ENCODE results near the gene RALGPS1.

GRCh38 chr9:127078336-127078735 lies 163.8 kb downstream of the RALGPS1 start:
- no peak for TF ChIP-seq CTCF (IDR thresholded peaks at IDR 0.05)
- no peak for TF ChIP-seq POLR2AphosphoS5 (IDR thresholded peaks at IDR 0.05; ENCODE audit: insufficient read depth in 1 of 2, low read depth in 1 of 2)

All from vagina (tissue), 2 donors.